Stimulated activated CD8-positive, alpha-beta memory T cell treated with anti-CD3 and anti-CD28 coated beads, Interleukin-4, amount 100 ng/mL, for 1 hour (primary cell): ENCODE data around the gene IL10RB.

Source experiments
- DNase-seq, 2 donors: peaks; one replicate each; pipeline ENCODE4 v3.0.0-alpha.2; 2020; ENCODE audit warnings: low read depth in 2 of 2, low spot score in 1 of 2

IL10RB gene

GRCh38 chr21:33265664-33266049, 510 bp upstream of the IL10RB start:
- DNase-seq = no peak

DNA sequence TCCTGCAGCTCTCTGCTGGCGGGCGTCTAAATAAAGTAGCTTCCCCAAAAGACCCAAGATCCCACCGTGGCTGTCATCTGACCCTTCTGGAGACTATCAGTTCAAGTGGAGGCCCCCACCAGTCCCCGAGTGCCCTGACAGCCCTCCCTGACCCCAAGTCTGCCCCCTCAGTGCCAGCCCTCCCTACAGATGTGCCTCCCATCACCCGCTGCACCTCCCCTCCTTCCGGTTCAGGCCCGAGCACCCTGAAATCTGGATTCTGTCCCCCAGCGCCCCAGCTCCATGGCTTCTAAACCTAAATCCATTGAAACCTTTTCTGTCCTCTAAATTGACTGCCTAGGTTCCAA, 595 bp downstream of the IL10RB start:
- DNase-seq = no peak

DNA sequence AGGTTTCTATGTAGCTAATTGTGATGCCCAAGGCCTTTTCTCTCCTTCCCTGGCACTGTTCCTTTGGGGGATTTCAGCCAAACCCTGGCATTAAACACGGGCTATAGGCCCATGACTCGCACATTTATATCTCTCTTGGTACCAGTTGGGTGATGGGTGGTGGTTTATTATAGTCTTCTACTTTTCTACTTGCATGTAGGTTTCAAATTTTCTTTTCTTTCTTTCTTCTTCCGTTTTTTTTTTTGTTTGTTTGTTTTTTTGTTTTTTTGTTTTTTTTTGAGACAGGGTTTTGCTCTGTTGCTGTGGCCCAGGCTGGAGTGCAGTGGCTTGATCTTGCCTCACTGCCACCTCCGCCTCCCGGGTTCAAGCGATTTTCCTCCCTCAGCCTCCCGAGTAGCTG, 1.1 kb downstream of the IL10RB start:
- no peak for DNase-seq

DNA sequence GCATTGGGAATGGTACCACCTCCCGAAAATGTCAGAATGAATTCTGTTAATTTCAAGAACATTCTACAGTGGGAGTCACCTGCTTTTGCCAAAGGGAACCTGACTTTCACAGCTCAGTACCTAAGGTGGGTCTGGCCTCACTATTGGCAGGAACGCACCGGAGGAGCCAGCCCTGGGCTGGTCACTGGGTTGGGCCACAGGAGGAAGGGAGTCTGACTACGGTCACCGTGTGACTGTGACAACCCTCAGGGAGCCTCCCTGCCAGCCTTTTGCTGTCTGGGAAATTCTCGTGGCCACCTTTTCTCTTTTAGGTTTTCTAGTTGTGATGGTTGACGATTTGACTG, 2.2 kb downstream of the IL10RB start:
- no peak for DNase-seq

- no peak for DNase-seq
Observed at GRCh38 chr21:33268737-33269441, 2.7 kb downstream of the IL10RB start.

DNA sequence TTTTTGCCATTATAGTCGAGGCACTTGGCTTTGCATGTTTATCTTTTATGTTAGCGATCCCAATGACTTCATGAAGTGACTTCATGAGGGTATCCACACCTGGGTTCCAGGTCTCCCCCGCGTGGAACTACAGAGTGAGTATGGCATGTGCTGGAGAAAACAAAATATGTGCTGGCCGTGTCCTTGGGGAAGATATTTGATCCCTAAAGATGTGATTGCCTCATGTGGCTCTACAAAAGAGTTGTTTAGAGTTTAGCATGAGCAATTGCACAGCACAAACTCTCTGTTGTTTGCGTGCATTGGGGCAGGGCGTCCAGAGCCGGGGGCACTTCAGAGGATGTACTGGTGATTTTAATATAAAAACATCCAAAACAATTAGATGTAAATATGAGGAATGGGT, 4.8 kb downstream of the IL10RB start:
- no peak for DNase-seq

GRCh38 chr21:33273044-33273443, 6.9 kb downstream of the IL10RB start:
- no peak for DNase-seq

DNA sequence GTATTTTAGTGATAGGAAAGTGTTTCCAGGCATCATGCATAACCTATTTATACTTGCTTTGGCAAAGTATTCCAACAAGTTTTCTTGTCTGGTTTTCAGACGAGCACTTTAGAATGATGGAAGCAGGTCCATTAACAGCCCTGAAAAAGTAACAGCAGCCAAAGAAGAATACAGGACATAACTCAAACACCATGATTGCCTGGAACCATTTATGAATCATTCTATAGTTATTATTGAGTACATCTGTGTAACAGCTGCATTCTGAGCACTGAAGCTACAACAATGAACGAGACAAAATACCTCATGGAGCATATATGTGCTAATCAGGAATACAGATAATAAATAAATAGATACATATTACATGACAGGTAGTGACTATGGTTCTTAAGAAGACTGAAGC, 12.6 kb downstream of the IL10RB start:
- DNase-seq = no peak

DNA sequence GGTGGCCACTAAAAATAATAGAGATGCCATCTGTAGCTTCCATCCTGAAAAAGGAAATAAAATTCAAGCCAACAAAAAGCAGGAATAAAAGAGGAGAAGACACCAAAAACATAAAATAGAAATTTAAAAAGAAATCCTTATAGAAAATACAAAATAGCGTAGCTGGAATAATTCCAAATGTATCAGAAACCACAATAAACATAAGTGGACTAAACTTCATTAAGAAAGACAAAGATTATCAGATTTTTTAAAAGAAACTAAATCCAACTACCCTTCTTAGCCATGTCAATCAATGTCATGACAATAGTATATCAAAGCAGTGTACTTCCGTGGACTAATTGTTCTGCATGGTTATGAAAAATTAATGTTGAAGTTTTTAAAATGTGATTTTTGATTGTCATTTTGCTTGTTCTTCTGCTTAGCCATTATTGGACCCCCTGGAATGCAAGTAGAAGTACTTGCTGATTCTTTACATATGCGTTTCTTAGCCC, 13.2 kb downstream of the IL10RB start:
- DNase-seq = no peak

DNA sequence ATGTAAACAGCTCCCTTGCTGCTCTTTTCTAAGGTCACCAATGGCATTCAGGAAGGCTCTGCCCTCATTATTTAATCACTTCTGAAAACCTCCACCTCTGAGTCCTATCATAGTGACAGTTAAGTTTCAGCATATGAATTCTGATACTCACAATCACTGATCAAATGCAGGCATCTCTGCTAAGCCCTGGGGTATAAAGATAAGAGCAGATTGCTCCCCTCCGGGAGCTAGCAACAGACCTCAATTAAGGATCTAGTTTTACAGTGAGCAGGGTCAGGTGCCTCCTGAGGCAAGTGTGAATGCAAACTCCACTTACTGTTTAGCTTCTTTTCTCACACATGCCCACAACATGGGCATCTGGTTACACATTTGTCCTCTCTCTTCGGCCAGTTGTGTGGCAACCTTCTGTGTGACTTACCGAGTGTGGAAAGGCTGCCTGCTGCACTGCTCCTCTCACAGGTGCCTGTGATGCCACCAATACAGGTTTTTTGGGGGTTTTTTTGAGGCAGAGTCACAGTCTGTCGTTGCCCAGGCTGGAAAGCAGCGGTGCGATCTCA, 15.0 kb downstream of the IL10RB start:
- DNase-seq = no peak

DNA sequence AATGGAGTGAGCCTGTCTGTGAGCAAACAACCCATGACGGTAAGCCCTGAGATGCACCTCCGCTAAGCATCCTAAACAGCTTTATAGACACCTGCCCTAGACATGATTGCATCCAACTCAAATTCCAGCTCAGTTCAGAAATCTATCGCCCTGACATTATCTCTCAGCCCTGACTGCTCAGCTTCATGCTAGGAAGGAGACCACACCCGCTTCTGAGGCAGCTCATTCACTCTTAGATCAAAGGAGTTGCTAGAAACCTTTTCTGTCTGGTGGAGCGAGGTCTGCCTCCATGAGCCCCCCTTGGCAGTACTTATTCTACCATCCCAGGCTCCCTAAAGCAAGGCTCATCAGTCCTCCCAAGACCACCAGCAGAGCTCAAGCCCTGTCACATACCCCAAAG, 17.0 kb downstream of the IL10RB start:
- DNase-seq = no peak

GRCh38 chr21:33286076-33286475, 19.9 kb downstream of the IL10RB start:
- no peak for DNase-seq

DNA sequence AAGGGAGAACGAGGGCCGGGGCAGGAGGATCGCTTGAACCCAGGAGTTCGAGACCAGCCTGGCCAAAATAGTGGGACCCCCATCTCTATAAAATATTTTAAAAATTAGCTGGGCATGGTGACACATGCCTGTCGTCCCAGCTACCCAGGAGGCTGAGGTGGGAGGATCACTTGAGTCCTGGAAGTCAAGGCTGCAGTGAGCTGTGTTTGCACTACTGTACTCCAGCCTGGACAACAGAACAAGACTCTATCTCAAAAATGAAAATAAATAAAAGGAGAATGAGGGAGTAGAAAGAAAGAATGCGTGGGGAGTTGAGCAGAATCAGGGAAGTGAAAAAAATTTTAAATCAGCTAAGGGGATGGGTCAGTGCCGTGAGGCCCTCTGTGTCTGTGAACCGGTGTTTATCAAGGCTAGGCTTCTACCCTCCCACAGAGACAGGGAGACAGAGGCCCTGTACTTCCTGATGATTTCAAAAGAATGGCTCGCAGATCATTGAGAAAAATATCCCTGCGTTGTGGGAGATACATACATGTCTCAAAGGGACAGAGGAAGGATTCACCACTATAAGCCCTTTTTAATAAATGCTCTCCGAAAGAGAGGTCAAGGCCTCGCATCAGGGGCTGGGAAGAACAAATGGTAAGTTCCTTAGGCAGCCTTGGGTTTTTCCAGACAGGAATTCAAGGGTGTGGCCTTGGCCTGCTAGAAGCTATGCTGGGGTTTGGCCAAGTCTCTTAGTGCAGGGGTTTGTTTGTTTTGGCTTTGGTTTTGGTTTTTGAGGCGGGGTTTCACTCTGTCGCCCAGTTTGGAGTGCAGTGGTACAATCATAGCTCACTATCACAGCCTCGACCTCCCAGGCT, 20.7 kb downstream of the IL10RB start:
- DNase-seq = no peak

GRCh38 chr21:33289199-33289819, 23.1 kb downstream of the IL10RB start:
- DNase-seq = no peak

- DNase-seq = no peak
Observed at GRCh38 chr21:33290441-33290840, 24.3 kb downstream of the IL10RB start.

- DNase-seq = no peak
Observed at GRCh38 chr21:33291686-33292085, 25.5 kb downstream of the IL10RB start.

GRCh38 chr21:33292724-33293123, 26.6 kb downstream of the IL10RB start:
- no peak for DNase-seq

GRCh38 chr21:33293136-33293535, 27.0 kb downstream of the IL10RB start:
- DNase-seq = no peak

GRCh38 chr21:33293811-33294216, 27.6 kb downstream of the IL10RB start:
- no peak for DNase-seq

GRCh38 chr21:33296156-33296555, 30.0 kb downstream of the IL10RB start:
- DNase-seq = no peak

DNA sequence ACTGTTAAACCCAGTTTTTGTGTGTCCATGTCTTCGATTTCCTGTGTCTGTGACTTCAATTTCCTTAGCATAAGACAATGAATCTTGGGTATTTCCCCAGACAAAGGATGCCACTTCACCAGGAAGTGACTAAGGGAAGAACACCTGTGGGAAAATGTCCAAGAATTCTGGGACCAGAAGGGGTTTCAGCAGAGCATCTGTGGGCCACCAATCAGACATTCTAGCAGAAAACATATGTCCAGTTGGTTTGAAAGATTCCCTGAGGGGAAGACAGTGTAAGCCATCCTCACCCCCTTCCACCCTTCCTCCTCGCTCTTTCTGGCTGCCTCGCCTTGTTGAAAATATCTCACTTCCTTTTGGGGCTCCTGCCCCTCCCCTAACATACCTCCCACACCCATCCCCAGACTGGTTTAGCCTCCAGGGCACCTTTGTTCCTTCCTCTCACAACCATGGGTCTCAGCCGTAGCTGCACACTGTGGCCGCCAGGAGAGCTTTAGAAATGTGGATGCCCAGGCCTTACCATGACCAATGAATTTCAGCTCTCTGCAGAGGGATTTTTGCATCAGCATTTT, 33.1 kb downstream of the IL10RB start:
- no peak for DNase-seq
